ENCODE data around the gene FOXP1.

DNA sequence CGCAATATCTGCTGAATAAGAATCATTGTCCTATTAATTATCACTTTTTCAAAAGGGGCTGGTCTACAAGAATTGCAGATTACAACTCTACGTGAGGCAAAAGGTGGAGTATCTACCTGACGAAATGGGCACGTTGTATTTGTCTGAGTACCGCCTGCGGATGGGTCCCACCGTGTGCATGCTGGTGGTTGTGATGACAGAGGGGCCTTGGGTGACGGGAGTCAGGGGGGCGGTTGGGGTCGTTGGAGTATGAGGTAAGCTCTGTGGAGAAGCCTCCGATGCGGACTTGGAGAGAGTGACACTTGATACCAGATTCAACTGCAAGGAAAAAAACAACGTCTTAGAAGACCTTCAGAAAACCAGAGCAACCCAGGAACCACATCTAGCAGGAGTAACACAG lies 605.8 kb downstream of the FOXP1 start:
- TF ChIP-seq POLR2AphosphoS5 (IDR thresholded peaks at IDR 0.05; ENCODE audit: low read depth, low read length) (no peak), POLR2A (IDR thresholded peaks at IDR 0.05; ENCODE audit: low read depth, low read length) (no peak)
